Suprapubic skin (tissue), 4 donors: ENCODE results near the gene SCO2. TPM values are rescaled to one million over a fixed set of nuclear protein-coding genes. Genes with fewer than 3 reads are reported as not detected.
A peak's percentile ranks its signal among the peaks of the same experiment; 100 is the strongest.

Source experiments
- DNase-seq, 2 donors: peaks; one replicate each; pipeline ENCODE4 v3.0.0-alpha.2; 2019; ENCODE audit warnings: low spot score in 2 of 2
- H3K27ac ChIP-seq: fragments of 200-600 bp; sonication (generic); one replicate; pipeline ENCODE4 v1.5.1; 2019
- H3K27me3 ChIP-seq: fragments of 200-600 bp; sonication (generic); one replicate; pipeline ENCODE4 v1.5.1; 2019
- H3K36me3 ChIP-seq: fragments of 200-600 bp; sonication (generic); one replicate; pipeline ENCODE4 v1.5.1; 2019
- H3K4me1 ChIP-seq: fragments of 200-600 bp; sonication (generic); one replicate; pipeline ENCODE4 v1.5.1; 2019
- H3K4me3 ChIP-seq: fragments of 200-600 bp; sonication (generic); one replicate; pipeline ENCODE4 v1.5.1; 2019; ENCODE audit warnings: mild to moderate bottlenecking
- H3K9me3 ChIP-seq: fragments of 200-600 bp; sonication (generic); one replicate; pipeline ENCODE4 v1.5.1; 2019
- CTCF ChIP-seq, 2 donors: fragments of 200-600 bp in 1 of 2; fragments of 450-650 bp in 1 of 2; sonication (generic) in 1 of 2; IDR thresholded peaks; one replicate each; pipeline ENCODE4 v1.5.1; 2016 to 2019; ENCODE audit warnings: antibody characterized with exemption in 2 of 2, mild to moderate bottlenecking in 1 of 2, moderate library complexity in 1 of 2
- EP300 ChIP-seq: sonication (generic); formaldehyde crosslinking; IDR thresholded peaks from one replicate; pipeline ENCODE4 v1.6.1; 2017; ENCODE audit warnings: antibody characterized with exemption
- POLR2A ChIP-seq, 2 donors: fragments of 450-650 bp; IDR thresholded peaks; one replicate each; pipeline ENCODE4 v1.6.1; 2017; ENCODE audit warnings: antibody characterized with exemption in 2 of 2, mild to moderate bottlenecking in 2 of 2, moderate library complexity in 2 of 2
- POLR2AphosphoS5 ChIP-seq, 3 donors: sonication (generic); formaldehyde crosslinking; IDR thresholded peaks; one replicate each; pipeline ENCODE4 v1.6.1; 2017; ENCODE audit warnings: antibody characterized with exemption in 3 of 3
- WGBS: methylation state at CpG from one replicate; pipeline ENCODE4 v1.1.5; 2018; 5-methylcytosine and 5-hydroxymethylcytosine counted together
- total RNA-seq, 4 donors: library from RNA; depleted of rRNA; stranded (reverse); fragments of >200 nt; gene quantifications; one replicate each; pipeline ENCODE4 v1.1.0, GENCODE V29; 2016

SCO2 gene
- total RNA-seq, 4 donors from 2014 or later = 1.7 to 7.9 (median 4.7) TPM; not detected in 1

GRCh38 chr22:50507421-50507990 lies 17.9 kb downstream of the SCO2 start, which contains the start of gene LMF2:
TSS of gene LMF2 (minus strand) at chr22:50507702. CDS start at chr22:50507675, 27 bp downstream.
- peak; percentile 91 to 93 for DNase-seq
- Histone ChIP-seq H3K9me3 (no peaks in the 10 kb centered on the region), H3K27me3 (no peaks in the 10 kb centered on the region), H3K4me3 (peak within 1 kb of the TSS; percentile 81), H3K4me1 (peaks cover 49% of the 10 kb centered on the region), H3K27ac (peak within 1 kb of the TSS; percentile 86), H3K36me3 (peaks cover 42% of the 10 kb centered on the region)
- TF ChIP-seq EP300 (no peak), CTCF (IDR thresholded peaks at IDR 0.05) (no peak), POLR2AphosphoS5 (IDR thresholded peaks at IDR 0.05) (no peak), POLR2A (IDR thresholded peaks at IDR 0.05) (no peak)
- no CpG with 5 or more reads among the region's 62 CpGs for WGBS

- H3K27me3 ChIP-seq = no peaks in the 10 kb centered on the region
- DNase-seq = peak in 1 of 2 donors; percentile 82
- WGBS = 3% methylated on average over 6 of the region's 21 CpGs
These were observed 18.6 kb downstream of the SCO2 start for GRCh38 chr22:50506611-50507420.

GRCh38 chr22:50505776-50506610 lies 19.4 kb downstream of the SCO2 start:
- H3K36me3 ChIP-seq = peaks cover 43% of the 10 kb centered on the region
- 100% methylated on average over 1 of the region's 41 CpGs for WGBS
- H3K9me3 ChIP-seq = no peaks in the 10 kb centered on the region
- no peak for TF ChIP-seq EP300
- no peak for TF ChIP-seq CTCF (IDR thresholded peaks at IDR 0.05)
- no peak for TF ChIP-seq POLR2AphosphoS5 (IDR thresholded peaks at IDR 0.05)
- no peak for TF ChIP-seq POLR2A (IDR thresholded peaks at IDR 0.05)
- H3K27ac ChIP-seq = no peak overlapping the region
- DNase-seq = peak in 1 of 2 donors; percentile 73
- H3K4me3 ChIP-seq = peak overlapping the region; percentile 81
- H3K27me3 ChIP-seq = no peaks in the 10 kb centered on the region
- H3K4me1 ChIP-seq = peaks cover 44% of the 10 kb centered on the region

More at GRCh38 chr22:50506611-50507420, 18.6 kb downstream of the SCO2 start:
- Histone ChIP-seq H3K36me3 (peaks cover 47% of the 10 kb centered on the region), H3K4me1 (peaks cover 46% of the 10 kb centered on the region), H3K27ac (peak overlapping the region; percentile 76), H3K9me3 (no peaks in the 10 kb centered on the region), H3K4me3 (peak overlapping the region; percentile 81)
- TF ChIP-seq POLR2AphosphoS5 (IDR thresholded peaks at IDR 0.05) (no peak), CTCF (IDR thresholded peaks at IDR 0.05) (no peak), EP300 (no peak), POLR2A (IDR thresholded peaks at IDR 0.05) (no peak)

- Histone ChIP-seq H3K27ac (no peak overlapping the region), H3K27me3 (no peaks in the 10 kb centered on the region), H3K36me3 (peaks cover 38% of the 10 kb centered on the region), H3K9me3 (no peaks in the 10 kb centered on the region), H3K4me3 (no peak overlapping the region), H3K4me1 (peaks cover 44% of the 10 kb centered on the region)
- no CpG with 5 or more reads among the region's 14 CpGs for WGBS
- DNase-seq = peak; percentile 53 to 75
- no peak for TF ChIP-seq CTCF (IDR thresholded peaks at IDR 0.05)
- no peak for TF ChIP-seq EP300
- no peak for TF ChIP-seq POLR2AphosphoS5 (IDR thresholded peaks at IDR 0.05)
- no peak for TF ChIP-seq POLR2A (IDR thresholded peaks at IDR 0.05)
These were observed 20.1 kb downstream of the SCO2 start for GRCh38 chr22:50505276-50505775.
